Measurements from ENCODE around the gene ETV3. TPM values are rescaled to one million over a fixed set of nuclear protein-coding genes. Genes with fewer than 3 reads are reported as not detected.

Gene ETV3
- total RNA-seq, 1 experiment from 2014 or later = 36.3 TPM

GRCh38 chr1:157132111-157132510 is 6.1 kb downstream of the ETV3 start:
- Histone ChIP-seq H2AFZ (ENCODE audit: low read length) (no peak overlapping the region), H2BK20ac (ENCODE audit: low read depth, low read length, poor library complexity, severe bottlenecking) (no peak overlapping the region), H3K4me2 (ENCODE audit: insufficient read depth, insufficient read length, low read length) (no peak overlapping the region), H3K9me3 (ENCODE audit: control insufficient read depth, low read depth, low read length) (no peaks in the 10 kb centered on the region), H2AK5ac (ENCODE audit: insufficient read length, low read length) (no peak overlapping the region), H3T11ph (ENCODE audit: low read length) (no peak overlapping the region), H4K91ac (ENCODE audit: insufficient read length, low read depth, low read length) (no peak overlapping the region), H3K23ac (ENCODE audit: insufficient read length, low read depth, low read length) (no peak overlapping the region), H3K4ac (ENCODE audit: low read depth, low read length) (no peak overlapping the region), H4K5ac (ENCODE audit: insufficient read length, low read depth, low read length) (no peak overlapping the region), H2BK5ac (ENCODE audit: insufficient read length, low read length) (no peak overlapping the region), H3K56ac (ENCODE audit: insufficient read length, low read depth, low read length) (no peak overlapping the region), H3K9ac (ENCODE audit: extremely low read depth, insufficient read length, low read length) (no peak overlapping the region), H3K79me1 (ENCODE audit: insufficient read depth, low read depth, low read length, poor library complexity, severe bottlenecking) (peaks cover 10% of the 10 kb centered on the region), H2BK120ac (ENCODE audit: low read depth, low read length, poor library complexity, severe bottlenecking) (no peak overlapping the region), H4K20me1 (ENCODE audit: control insufficient read depth, insufficient read depth, insufficient read length) (no peaks in the 10 kb centered on the region), H2BK12ac (ENCODE audit: insufficient read length, low read depth, low read length) (no peak overlapping the region), H4K8ac (replicated peaks; ENCODE audit: insufficient read length, low read depth, low read length) (no peak overlapping the region), H2BK15ac (ENCODE audit: low read depth, low read length) (no peak overlapping the region), H3K27me3 (ENCODE audit: insufficient read depth, low read length) (no peaks in the 10 kb centered on the region), H3K14ac (ENCODE audit: insufficient read depth, low read length) (no peak overlapping the region), H3K79me2 (ENCODE audit: insufficient read depth, low read length) (peaks cover 4% of the 10 kb centered on the region; the same call in 1 of the 2 replicates), H3K4me1 (ENCODE audit: insufficient read depth, low read length) (peaks cover 2% of the 10 kb centered on the region; the same call in 1 of the 2 replicates), H3K23me2 (ENCODE audit: insufficient read length, low read depth, low read length, poor library complexity, severe bottlenecking) (no peaks in the 10 kb centered on the region), H3K18ac (ENCODE audit: insufficient read length, low read depth, low read length) (no peak overlapping the region), H3K27ac (ENCODE audit: insufficient read length, low read depth, low read length) (no peak overlapping the region)
- no peak for DNase-seq
- Mint-ChIP-seq H3K9me3 (no peaks in the 10 kb centered on the region), H3K36me3 (ENCODE audit: insufficient read depth in 1 of 3, low read depth in 3 of 3) (peaks cover 30 to 82% (median 74%) of the 10 kb centered on the region in 3 experiments; a peak in 6 of 7 replicates), H3K4me3 (no peak overlapping the region), H3K27ac (no peak overlapping the region), H3K4me1 (peaks cover 9 to 10% of the 10 kb centered on the region in 2 experiments), H3K27me3 (ENCODE audit: low read depth) (no peaks in the 10 kb centered on the region)
- no CpG with 5 or more reads among the region's 5 CpGs for WGBS (ENCODE audit: extremely low coverage, insufficient read length, low lambda C conversion rate)
- no peak for TF ChIP-seq CTCF (conservative IDR thresholded peaks at IDR 0.05)
